HepG2 (cell line): Measurements from ENCODE around the gene SLC17A9. TPM values are rescaled to one million over a fixed set of nuclear protein-coding genes. Genes with fewer than 3 reads are reported as not detected.
A peak's percentile ranks its signal among the peaks of the same experiment; 100 is the strongest.

ENCODE experiments used
- CBX5 ChIP-seq: sonication (generic); formaldehyde crosslinking; IDR thresholded peaks from 2 replicates; pipeline ENCODE4 v1.4.0; 2020; ENCODE audit warnings: missing genetic modification reagents, borderline replicate concordance
- EED ChIP-seq: sonication (generic); formaldehyde crosslinking; IDR thresholded peaks from 2 replicates; pipeline ENCODE4 v1.5.0; 2020; ENCODE audit warnings: mild to moderate bottlenecking, missing genetic modification reagents
- EHMT2 ChIP-seq: fragments of 200-600 bp; sonication (generic); IDR thresholded peaks from 2 replicates; pipeline ENCODE4 v1.7.0; 2017; ENCODE audit warnings: antibody characterized with exemption, low read depth, low read length, borderline replicate concordance
- GFI1 ChIP-seq: sonication (generic); formaldehyde crosslinking; IDR thresholded peaks from 2 replicates; pipeline ENCODE4 v1.5.0; 2020; ENCODE audit warnings: missing genetic modification reagents, mild to moderate bottlenecking, borderline replicate concordance
- IKZF4 ChIP-seq: sonication (generic); formaldehyde crosslinking; IDR thresholded peaks from 2 replicates; pipeline ENCODE4 v1.5.1; 2020; ENCODE audit warnings: borderline replicate concordance, mild to moderate bottlenecking, low read depth, missing genetic modification reagents; ENCODE audit errors: not compliant biosample characterization
- MAFG ChIP-seq: sonication (generic); formaldehyde crosslinking; IDR thresholded peaks from 2 replicates; pipeline ENCODE4 v1.5.1; 2020; ENCODE audit warnings: mild to moderate bottlenecking, missing genetic modification reagents
- NCOA1 ChIP-seq: sonication (generic); formaldehyde crosslinking; IDR thresholded peaks from 2 replicates; pipeline ENCODE4 v1.9.0; 2021; ENCODE audit warnings: missing genetic modification reagents
- NR2F2 ChIP-seq: IDR thresholded peaks from 2 replicates; pipeline ENCODE4 v1.6.1; 2012; ENCODE audit warnings: low read depth, inconsistent platforms, borderline replicate concordance
- PCBP2 ChIP-seq: fragments of 200-400 bp; formaldehyde crosslinking; optimal IDR thresholded peaks from 2 replicates; pipeline ENCODE3; 2018; ENCODE audit warnings: low read length, low read depth; ENCODE audit not compliant: poor library complexity, severe bottlenecking
- POGK ChIP-seq: sonication (generic); formaldehyde crosslinking; conservative IDR thresholded peaks from 2 replicates; pipeline ENCODE4 v1.8.0; 2022; ENCODE audit warnings: mild to moderate bottlenecking, moderate library complexity, missing genetic modification reagents
- TERF1 ChIP-seq: sonication (generic); formaldehyde crosslinking; IDR thresholded peaks from 2 replicates; pipeline ENCODE4 v1.8.0; 2022; ENCODE audit warnings: mild to moderate bottlenecking, missing genetic modification reagents, moderate library complexity
- XBP1 ChIP-seq: sonication (generic); formaldehyde crosslinking; IDR thresholded peaks from 2 replicates; pipeline ENCODE4 v1.5.0; 2020; ENCODE audit warnings: missing genetic modification reagents
- ZNF460 ChIP-seq: sonication (generic); formaldehyde crosslinking; IDR thresholded peaks from 2 replicates; pipeline ENCODE4 v1.5.1; 2020; ENCODE audit warnings: missing genetic modification reagents, mild to moderate bottlenecking, borderline replicate concordance
- ZNF569 ChIP-seq: sonication (generic); formaldehyde crosslinking; IDR thresholded peaks from 2 replicates; pipeline ENCODE4 v1.5.0; 2020; ENCODE audit warnings: mild to moderate bottlenecking, missing genetic modification reagents, moderate library complexity, borderline replicate concordance
- ZNF619 ChIP-seq: sonication (generic); formaldehyde crosslinking; IDR thresholded peaks from 2 replicates; pipeline ENCODE4 v1.4.0; 2020; ENCODE audit warnings: mild to moderate bottlenecking, missing genetic modification reagents
- ZNF746 ChIP-seq: sonication (generic); formaldehyde crosslinking; IDR thresholded peaks from 2 replicates; pipeline ENCODE4 v1.8.0; 2022; ENCODE audit warnings: mild to moderate bottlenecking, missing genetic modification reagents
- ZNF75D ChIP-seq: sonication (generic); formaldehyde crosslinking; IDR thresholded peaks from 2 replicates; pipeline ENCODE4 v1.8.1; 2023; ENCODE audit warnings: missing genetic modification reagents, mild to moderate bottlenecking, borderline replicate concordance
- polyA plus RNA-seq, 8 experiments: library from polyadenylated mRNA; depleted of rRNA in 3 of 8; stranded (reverse) in 7 of 8; unstranded in 1 of 8; fragments of >200 nt; fragmentation: Illumina TruSeq in 4 of 8; extraction: Trizol in 4 of 8; gene quantifications; 2 replicates each; pipeline versions ENCODE4 v1.2.1 to v1.2.3, GENCODE V29; 2011 to 2016; ENCODE audit warnings: low read depth in 4 of 8, missing spikeins in 1 of 8, mixed read lengths in 1 of 8; ENCODE audit not compliant: insufficient read depth in 1 of 8
- total RNA-seq, 5 experiments: library from RNA; depleted of rRNA; stranded (reverse); fragments of >200 nt; fragmentation: Illumina TruSeq; extraction: Trizol; gene quantifications; 2 replicates each; pipeline ENCODE4 v1.2.3, GENCODE V29; 2016; ENCODE audit warnings: low read depth in 1 of 5
- TF ChIP-seq, protein P1 (sequence below): sonication (generic); formaldehyde crosslinking; IDR thresholded peaks from 2 replicates; pipeline ENCODE4 v1.5.0; 2020; ENCODE audit warnings: mild to moderate bottlenecking, missing genetic modification reagents, borderline replicate concordance

SLC17A9 gene
- total and polyA plus RNA-seq, 2 of the 13 experiments (the other 11 are each of a cell fraction or from before 2014, with no cell fraction given) = 110 to 191 TPM

GRCh38 chr20:62952373-62952967 is at the start of gene SLC17A9 (continued):
- TF ChIP-seq, protein P1, sequence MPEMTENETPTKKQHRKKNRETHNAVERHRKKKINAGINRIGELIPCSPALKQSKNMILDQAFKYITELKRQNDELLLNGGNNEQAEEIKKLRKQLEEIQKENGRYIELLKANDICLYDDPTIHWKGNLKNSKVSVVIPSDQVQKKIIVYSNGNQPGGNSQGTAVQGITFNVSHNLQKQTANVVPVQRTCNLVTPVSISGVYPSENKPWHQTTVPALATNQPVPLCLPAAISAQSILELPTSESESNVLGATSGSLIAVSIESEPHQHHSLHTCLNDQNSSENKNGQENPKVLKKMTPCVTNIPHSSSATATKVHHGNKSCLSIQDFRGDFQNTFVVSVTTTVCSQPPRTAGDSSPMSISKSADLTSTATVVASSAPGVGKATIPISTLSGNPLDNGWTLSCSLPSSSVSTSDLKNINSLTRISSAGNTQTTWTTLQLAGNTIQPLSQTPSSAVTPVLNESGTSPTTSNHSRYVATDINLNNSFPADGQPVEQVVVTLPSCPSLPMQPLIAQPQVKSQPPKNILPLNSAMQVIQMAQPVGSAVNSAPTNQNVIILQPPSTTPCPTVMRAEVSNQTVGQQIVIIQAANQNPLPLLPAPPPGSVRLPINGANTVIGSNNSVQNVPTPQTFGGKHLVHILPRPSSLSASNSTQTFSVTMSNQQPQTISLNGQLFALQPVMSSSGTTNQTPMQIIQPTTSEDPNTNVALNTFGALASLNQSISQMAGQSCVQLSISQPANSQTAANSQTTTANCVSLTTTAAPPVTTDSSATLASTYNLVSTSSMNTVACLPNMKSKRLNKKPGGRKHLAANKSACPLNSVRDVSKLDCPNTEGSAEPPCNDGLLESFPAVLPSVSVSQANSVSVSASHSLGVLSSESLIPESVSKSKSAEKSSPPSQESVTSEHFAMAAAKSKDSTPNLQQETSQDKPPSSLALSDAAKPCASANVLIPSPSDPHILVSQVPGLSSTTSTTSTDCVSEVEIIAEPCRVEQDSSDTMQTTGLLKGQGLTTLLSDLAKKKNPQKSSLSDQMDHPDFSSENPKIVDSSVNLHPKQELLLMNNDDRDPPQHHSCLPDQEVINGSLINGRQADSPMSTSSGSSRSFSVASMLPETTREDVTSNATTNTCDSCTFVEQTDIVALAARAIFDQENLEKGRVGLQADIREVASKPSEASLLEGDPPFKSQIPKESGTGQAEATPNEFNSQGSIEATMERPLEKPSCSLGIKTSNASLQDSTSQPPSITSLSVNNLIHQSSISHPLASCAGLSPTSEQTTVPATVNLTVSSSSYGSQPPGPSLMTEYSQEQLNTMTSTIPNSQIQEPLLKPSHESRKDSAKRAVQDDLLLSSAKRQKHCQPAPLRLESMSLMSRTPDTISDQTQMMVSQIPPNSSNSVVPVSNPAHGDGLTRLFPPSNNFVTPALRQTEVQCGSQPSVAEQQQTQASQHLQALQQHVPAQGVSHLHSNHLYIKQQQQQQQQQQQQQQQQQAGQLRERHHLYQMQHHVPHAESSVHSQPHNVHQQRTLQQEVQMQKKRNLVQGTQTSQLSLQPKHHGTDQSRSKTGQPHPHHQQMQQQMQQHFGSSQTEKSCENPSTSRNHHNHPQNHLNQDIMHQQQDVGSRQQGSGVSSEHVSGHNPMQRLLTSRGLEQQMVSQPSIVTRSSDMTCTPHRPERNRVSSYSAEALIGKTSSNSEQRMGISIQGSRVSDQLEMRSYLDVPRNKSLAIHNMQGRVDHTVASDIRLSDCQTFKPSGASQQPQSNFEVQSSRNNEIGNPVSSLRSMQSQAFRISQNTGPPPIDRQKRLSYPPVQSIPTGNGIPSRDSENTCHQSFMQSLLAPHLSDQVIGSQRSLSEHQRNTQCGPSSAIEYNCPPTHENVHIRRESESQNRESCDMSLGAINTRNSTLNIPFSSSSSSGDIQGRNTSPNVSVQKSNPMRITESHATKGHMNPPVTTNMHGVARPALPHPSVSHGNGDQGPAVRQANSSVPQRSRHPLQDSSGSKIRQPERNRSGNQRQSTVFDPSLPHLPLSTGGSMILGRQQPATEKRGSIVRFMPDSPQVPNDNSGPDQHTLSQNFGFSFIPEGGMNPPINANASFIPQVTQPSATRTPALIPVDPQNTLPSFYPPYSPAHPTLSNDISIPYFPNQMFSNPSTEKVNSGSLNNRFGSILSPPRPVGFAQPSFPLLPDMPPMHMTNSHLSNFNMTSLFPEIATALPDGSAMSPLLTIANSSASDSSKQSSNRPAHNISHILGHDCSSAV (CRISPR knock-in tag) = 0 out of 2 replicates have a peak, but pooled peaks have one; percentile 20
- peak; percentile 72 for TF ChIP-seq ZNF619 (CRISPR knock-in tag)
- no peak; the same call in 1 of the 2 replicates for TF ChIP-seq NR2F2
- TF ChIP-seq NCOA1 (CRISPR knock-in tag) = no peak; the same call in 1 of the 2 replicates
- peak; percentile 95 for TF ChIP-seq ZNF746
- peak; percentile 97; the same call in 1 of the 2 replicates for TF ChIP-seq XBP1 (CRISPR knock-in tag)
- no peak; the same call in none of the 2 replicates for TF ChIP-seq EED (CRISPR knock-in tag)
- TF ChIP-seq MAFG = no peak
- TF ChIP-seq ZNF460 (CRISPR knock-in tag) = no peak; the same call in 1 of the 2 replicates
- no peak for TF ChIP-seq GFI1
- TF ChIP-seq PCBP2 = no peak
- TF ChIP-seq ZNF75D (CRISPR knock-in tag) = no peak
- TF ChIP-seq POGK (CRISPR knock-in tag) = peak; percentile 47; the same call in 1 of the 2 replicates
- no peak for TF ChIP-seq EHMT2
- TF ChIP-seq CBX5 (CRISPR knock-in tag) = peak; percentile 91; the same call in 1 of the 2 replicates
- TF ChIP-seq IKZF4 (CRISPR knock-in tag) = peak; percentile 51
- TF ChIP-seq ZNF569 (CRISPR knock-in tag) = no peak
- no peak for TF ChIP-seq TERF1
